A673 (cell line): ENCODE results near the gene DLG3. TPM values are rescaled to one million over a fixed set of nuclear protein-coding genes. Genes with fewer than 3 reads are reported as not detected.

Source experiments
- BruUV-seq: library from RNA; stranded (reverse); fragments of 400-500 nt; replicated peaks from 2 replicates; lab custom pipeline; 2021; lab: Mats Ljungman, UMichigan
- CTCF ChIA-PET: fragments of 300-600 bp; sonication (Branson Sonifier 250); formaldehyde crosslinking; loops from one replicate; lab custom pipeline; 2022; ENCODE audit warnings: antibody characterized with exemption; lab: Charles Lee
- POLR2A ChIA-PET: fragments of 300-600 bp; sonication (Branson Sonifier 250); formaldehyde crosslinking; loops from one replicate; lab custom pipeline; 2022; ENCODE audit warnings: antibody characterized with exemption; ENCODE audit not compliant: low non-redundant PET; lab: Charles Lee
- DNase-seq: peaks from one replicate; pipeline ENCODE4 v3.0.0-alpha.2; 2015; ENCODE audit warnings: low spot score
- H3K27ac ChIP-seq: fragments of 200-600 bp; sonication (generic); 2 replicates; pipeline ENCODE4 v1.5.1; 2016; ENCODE audit warnings: mixed run types, low read depth, mild to moderate bottlenecking, mixed read lengths, antibody characterized with exemption, low read length; ENCODE audit not compliant: poor library complexity, severe bottlenecking
- H3K27me3 ChIP-seq: fragments of 200-600 bp; sonication (generic); replicated peaks from 2 replicates; pipeline ENCODE4 v1.6.1; 2017; ENCODE audit warnings: mixed run types, low read depth, mild to moderate bottlenecking, mixed read lengths, antibody characterized with exemption, low read length; ENCODE audit not compliant: insufficient read depth, poor library complexity
- H3K36me3 ChIP-seq: fragments of 200-600 bp; sonication (generic); 2 replicates; pipeline ENCODE4 v1.6.1; 2016; ENCODE audit warnings: mixed run types, mild to moderate bottlenecking, mixed read lengths, antibody characterized with exemption, low read length; ENCODE audit not compliant: insufficient read depth, poor library complexity, severe bottlenecking
- H3K4me1 ChIP-seq: fragments of 200-600 bp; sonication (generic); 2 replicates; pipeline ENCODE4 v1.6.1; 2017; ENCODE audit warnings: mixed run types, mild to moderate bottlenecking, mixed read lengths, antibody characterized with exemption, low read length; ENCODE audit not compliant: insufficient read depth, poor library complexity, severe bottlenecking
- H3K4me3 ChIP-seq: fragments of 200-600 bp; sonication (generic); 2 replicates; pipeline ENCODE4 v1.5.1; 2016; ENCODE audit warnings: low read depth, mixed run types, mild to moderate bottlenecking, mixed read lengths, low read length; ENCODE audit not compliant: poor library complexity, severe bottlenecking
- H3K9me3 ChIP-seq: fragments of 200-600 bp; sonication (generic); 2 replicates; pipeline ENCODE4 v1.6.1; 2016; ENCODE audit warnings: mixed run types, low read depth, mild to moderate bottlenecking, mixed read lengths, antibody characterized with exemption, low read length; ENCODE audit not compliant: poor library complexity, severe bottlenecking
- CTCF ChIP-seq: fragments of 300-800, 200-600 bp; sonication (generic); conservative IDR thresholded peaks from 2 replicates; pipeline ENCODE4 v1.5.1; 2017; ENCODE audit warnings: low read depth, mild to moderate bottlenecking, antibody characterized with exemption, low read length, moderate library complexity, mixed read lengths
- EZH2 ChIP-seq: fragments of 200-600 bp; sonication (generic); IDR thresholded peaks from 2 replicates; pipeline ENCODE4 v1.6.1; 2017; ENCODE audit warnings: borderline replicate concordance, low read depth, mild to moderate bottlenecking, mixed read lengths, antibody characterized with exemption, low read length; ENCODE audit not compliant: poor library complexity, severe bottlenecking
- intact Hi-C: fragments of 100-400 bp; cut with micrococcal nuclease; formaldehyde crosslinking; loops from one replicate; pipeline ENCODE4 v1.10.0; 2022; ENCODE audit not compliant: unreplicated experiment
- total RNA-seq: library from RNA; stranded (reverse); gene quantifications from 2 replicates; pipeline ENCODE4 v1.2.3, GENCODE V29; 2021

The DLG3 gene
- total RNA-seq, 1 experiment from 2014 or later: 32.8 TPM

DNA sequence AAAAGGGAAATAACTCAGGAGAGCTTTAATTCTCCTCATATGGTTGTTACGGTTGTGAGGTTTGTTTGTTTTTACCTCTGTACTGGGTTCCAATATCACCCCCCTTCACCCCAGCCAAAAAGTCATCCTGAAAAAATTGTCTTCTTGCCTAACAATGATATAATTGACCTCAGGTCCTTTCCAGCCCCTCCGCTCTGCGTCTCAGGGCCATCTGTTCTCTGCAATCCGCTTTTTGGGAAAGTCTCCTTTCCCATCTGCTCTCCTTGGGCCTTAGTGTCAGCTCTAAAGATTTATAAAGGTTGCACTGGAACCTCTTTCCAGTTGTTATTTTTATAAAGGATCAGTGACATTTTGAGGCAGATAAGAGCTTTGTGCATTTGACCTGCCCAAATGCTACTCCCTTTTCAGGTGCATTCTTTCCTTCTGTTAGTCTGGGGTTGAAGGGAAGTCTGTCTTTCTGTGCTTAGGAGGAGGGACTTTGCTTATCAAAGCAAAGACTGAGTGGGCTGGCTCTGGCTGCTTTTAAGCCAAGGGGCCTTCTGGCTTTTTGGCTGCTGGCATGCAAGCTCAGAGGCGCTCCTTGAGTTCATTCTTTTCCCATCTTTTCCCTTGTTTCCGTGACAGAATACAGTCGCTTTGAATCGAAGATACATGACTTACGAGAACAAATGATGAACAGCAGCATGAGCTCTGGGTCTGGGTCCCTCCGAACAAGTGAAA is 34.1 kb downstream of the DLG3 start:
- BruUV-seq: no TSS peak
- POLR2A ChIA-PET: no interaction called here

GRCh38 chrX:70479247-70479921 is 34.7 kb downstream of the DLG3 start:
- no TSS peak for BruUV-seq
- Histone ChIP-seq H3K36me3 (no peaks in the 10 kb centered on the region), H3K27me3 (peaks cover 3% of the 10 kb centered on the region), H3K4me1 (peaks cover 7% of the 10 kb centered on the region), H3K9me3 (no peaks in the 10 kb centered on the region), H3K4me3 (no peak overlapping the region), H3K27ac (no peak overlapping the region)
- POLR2A ChIA-PET: no interaction called here
- no peak for DNase-seq
- TF ChIP-seq EZH2 (no peak), CTCF (no peak)
- CTCF ChIA-PET: no interaction called here
- intact Hi-C loops: no loop called here

More for the DNA sequence above, 34.1 kb downstream of the DLG3 start:
- no peak overlapping the region for H3K27ac ChIP-seq
- H3K9me3 ChIP-seq: no peaks in the 10 kb centered on the region
- no peak overlapping the region for H3K4me3 ChIP-seq
- TF ChIP-seq EZH2: no peak
- peaks cover 7% of the 10 kb centered on the region for H3K4me1 ChIP-seq
- DNase-seq: no peak
- peaks cover 3% of the 10 kb centered on the region for H3K27me3 ChIP-seq
- CTCF ChIA-PET: no interaction called here
- no peaks in the 10 kb centered on the region for H3K36me3 ChIP-seq
- intact Hi-C loops: no loop called here

GRCh38 chrX:70479922-70480659 is 35.5 kb downstream of the DLG3 start:
- Histone ChIP-seq H3K4me1 (peaks cover 7% of the 10 kb centered on the region), H3K27ac (no peak overlapping the region), H3K9me3 (no peaks in the 10 kb centered on the region), H3K36me3 (no peaks in the 10 kb centered on the region), H3K27me3 (peaks cover 3% of the 10 kb centered on the region), H3K4me3 (no peak overlapping the region)
- CTCF ChIA-PET: no interaction called here
- intact Hi-C loops: no loop called here
- DNase-seq: no peak
- POLR2A ChIA-PET: no interaction called here
- no TSS peak for BruUV-seq
- TF ChIP-seq EZH2: no peak
- no peak for TF ChIP-seq CTCF
